OCI-LY3 (cell line): ENCODE measurements around the gene UBE4A.

Source experiments
- CTCF ChIP-seq: fragments of 200-600, 300-600 bp; sonication (generic); IDR thresholded peaks from 2 replicates; pipeline ENCODE4 v1.5.1; 2014; ENCODE audit warnings: antibody characterized with exemption, low read length, low read depth
- EZH2phosphoT487 ChIP-seq: fragments of 200-600 bp; shearing (Covaris generic); IDR thresholded peaks from 2 replicates; pipeline ENCODE4 v1.6.1; 2018; ENCODE audit warnings: antibody characterized with exemption, mixed run types, low read depth

GRCh38 chr11:118379497-118379896 is 20.1 kb downstream of the UBE4A start:
- TF ChIP-seq CTCF (no peak), EZH2phosphoT487 (no peak)
